Measurements from ENCODE around the gene SLC16A5.
"Not testable (repeated sequence)": the region's sequence is repeated elsewhere in the genome, so short reads cannot be mapped to it uniquely, and the experiment has no call there.

The SLC16A5 gene

DNA sequence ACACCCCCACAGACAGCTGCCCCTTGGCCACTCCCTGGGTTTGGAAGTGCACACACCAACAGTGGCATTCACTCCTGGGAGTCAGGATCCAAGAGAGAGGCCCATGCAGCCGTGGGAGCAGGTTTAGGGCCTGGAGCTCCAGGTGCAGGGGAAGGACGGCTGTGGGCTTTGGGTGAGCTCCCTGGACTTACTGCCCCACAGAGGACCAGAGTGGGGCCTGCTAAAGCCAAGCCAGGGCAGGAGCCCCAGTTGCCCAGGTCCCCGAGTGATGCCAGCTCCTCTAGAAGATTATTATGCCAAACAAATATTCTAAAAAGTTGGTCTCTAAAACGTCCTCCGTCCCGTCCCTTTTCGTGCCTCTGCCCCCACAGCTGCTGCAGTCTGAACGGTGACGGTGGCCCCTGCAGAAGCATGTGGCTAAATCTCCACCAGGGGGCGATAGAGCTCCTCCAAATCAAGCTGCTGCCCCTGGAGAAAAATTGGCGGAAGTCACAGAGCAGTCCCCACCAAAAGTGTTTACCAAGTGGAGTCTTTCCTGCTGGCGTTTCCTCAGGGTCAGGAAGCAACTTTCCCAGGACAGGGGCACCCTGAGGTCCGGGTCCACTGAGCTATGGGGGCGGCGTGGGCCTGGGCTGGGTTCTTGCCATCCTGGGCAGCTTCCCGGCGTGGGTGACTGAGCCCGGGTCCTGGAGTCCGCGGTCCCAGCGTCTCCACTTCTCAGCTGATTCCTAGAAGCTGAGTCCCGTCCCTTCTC is 26.2 kb downstream of the SLC16A5 start:
- DNase-seq: peak; percentile 90

DNA sequence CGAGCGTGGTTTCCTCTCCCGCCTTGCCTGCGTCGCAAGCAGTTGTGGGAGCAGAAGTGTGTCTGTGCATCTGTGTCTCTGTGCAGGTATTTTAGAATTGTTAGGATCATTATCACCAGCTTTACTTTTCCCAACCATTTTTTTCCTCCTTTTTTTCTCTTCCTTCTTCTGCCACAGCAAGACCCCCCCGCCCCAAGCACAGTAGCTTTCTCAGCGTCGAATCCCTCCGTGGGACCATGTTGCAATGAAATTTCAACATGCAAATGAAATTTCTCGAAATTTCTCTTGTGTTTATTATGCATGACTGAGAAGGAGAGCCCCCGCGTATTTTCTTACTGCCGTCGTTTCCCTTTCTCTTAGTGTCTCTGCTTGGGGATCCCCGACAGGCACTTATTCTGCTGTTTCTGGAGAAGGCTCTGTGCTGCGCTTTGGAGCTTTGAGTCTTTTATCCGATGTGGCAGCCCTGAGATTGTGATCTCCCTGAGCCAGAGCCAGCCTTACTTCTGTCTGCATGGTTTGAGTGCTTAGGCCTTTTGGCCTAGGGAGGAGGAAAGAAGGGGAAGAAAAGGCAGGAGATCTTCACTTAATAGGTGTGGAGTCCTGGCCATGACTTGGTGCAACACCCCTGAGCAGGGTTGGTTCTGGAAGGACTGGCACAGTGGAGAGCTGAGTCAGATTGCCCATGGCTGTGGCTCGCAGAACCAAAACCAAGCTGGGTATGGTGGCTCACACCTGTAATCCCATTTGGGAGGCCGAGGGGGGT is 27.0 kb downstream of the SLC16A5 start:
- no peak for DNase-seq

DNA sequence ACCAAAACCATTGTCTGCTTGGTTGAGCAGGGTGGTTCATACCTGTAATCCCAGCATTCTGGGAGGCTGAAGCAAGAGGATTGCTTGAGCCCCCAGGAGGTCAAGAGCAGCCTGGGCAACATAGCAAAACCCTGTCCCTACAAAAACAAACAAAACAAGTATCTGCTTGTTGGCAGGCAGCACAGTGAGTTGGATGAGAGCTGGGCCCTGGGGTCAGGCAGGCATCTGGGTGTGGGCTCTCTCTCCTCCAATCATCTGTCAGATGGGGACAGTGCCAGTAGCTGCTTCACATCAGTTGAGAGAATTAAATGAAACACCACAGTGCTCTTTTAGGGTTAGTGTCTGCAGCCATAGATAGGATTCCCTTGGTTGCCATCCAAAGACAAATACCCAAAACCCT is 27.8 kb downstream of the SLC16A5 start:
- no peak for DNase-seq

DNA sequence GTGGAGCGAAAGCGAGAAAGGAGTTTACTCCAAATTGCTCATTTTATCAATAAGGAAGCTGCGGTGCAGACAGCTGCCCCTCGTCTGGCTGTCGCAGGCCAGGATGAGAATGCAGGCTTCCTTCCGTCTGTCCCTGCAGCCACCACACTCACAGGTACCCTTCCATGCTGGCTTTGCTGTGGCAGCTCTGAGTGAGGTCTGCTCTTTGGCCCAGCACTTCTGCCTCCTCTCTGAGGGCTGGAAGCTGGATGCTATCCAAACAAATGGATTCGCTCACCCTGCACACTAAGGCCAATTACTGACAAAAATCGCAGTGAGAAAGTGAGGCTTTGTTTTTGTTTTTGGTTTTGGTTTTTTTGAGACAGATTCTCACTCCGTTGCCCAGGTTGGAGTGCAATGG is 29.0 kb downstream of the SLC16A5 start:
- DNase-seq: no peak

DNA sequence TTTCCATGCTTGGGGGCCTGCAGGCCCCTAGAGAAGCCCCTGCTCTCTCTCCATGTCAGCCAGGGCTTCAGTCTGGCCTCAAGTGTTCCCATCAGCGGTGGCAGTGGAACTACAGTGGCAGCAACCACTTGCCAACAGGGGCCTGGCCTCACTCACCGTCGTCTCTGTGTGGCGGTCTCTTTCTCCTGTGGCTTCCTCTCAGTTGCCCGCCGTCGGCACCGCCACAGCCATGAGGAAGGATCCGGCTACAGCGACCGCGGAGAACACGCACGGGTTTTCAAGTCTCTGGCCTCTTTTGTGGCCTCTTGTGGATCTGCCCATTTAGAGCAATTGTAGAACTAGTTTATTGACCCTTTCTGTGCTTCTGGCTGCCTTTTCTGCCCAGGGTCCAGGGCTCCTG is 30.6 kb downstream of the SLC16A5 start:
- no peak for DNase-seq

DNA sequence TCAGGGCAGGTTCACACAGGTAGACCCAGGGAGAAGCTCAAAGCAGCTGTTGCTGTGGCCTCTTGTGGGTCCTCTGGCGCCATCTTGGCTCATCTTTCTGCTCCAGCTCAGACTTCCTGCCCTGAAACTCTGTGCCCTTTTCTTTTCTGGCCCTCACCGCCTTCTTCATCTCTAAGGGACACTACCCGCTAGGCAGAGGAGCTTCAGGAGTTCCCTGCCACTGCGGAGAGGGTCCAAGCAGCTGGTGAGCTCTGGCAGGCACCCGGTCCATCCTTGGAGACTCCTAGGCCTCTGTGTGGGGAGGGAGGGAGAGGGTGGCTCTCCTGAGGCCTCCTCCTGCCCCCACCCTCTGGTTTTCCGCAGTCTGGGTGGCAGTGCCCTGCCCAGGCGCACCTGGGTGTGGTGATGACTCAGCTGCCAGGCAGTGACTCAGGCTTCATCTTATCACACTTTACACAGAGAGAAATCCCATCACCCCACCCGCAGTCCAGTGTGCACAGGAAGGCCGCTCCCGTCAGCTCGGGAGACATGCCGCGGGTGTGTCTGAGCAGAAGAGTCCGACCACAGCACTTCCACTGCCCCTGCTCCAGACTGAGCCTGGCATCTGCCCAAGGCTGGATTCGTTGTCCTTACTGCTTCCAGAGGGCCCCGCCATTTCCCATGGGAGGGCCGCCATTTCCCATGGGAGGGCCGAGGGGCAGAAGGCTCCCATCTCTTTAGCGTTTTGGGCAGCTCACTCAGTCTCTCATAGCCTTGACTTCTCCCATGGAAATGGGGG is 36.5 kb downstream of the SLC16A5 start:
- peak; percentile 55 for DNase-seq

DNA sequence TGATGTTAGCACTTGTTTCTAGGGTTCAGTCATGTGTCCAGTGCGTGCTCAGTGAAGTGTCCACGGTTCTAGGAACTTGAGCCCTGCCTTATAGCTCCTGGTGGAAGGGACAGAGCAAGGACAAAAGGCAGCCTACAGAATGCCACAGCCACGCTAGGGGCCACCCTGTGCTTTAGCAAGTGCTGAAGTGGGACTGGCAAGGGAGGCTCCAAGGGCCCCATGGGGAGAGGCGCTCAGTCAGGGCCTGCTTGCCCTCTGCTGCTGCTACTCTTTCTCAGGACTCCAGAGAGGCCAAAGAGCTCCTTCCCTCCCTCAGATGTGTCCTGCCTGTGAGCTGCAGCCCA is 37.0 kb downstream of the SLC16A5 start:
- DNase-seq: no peak

DNA sequence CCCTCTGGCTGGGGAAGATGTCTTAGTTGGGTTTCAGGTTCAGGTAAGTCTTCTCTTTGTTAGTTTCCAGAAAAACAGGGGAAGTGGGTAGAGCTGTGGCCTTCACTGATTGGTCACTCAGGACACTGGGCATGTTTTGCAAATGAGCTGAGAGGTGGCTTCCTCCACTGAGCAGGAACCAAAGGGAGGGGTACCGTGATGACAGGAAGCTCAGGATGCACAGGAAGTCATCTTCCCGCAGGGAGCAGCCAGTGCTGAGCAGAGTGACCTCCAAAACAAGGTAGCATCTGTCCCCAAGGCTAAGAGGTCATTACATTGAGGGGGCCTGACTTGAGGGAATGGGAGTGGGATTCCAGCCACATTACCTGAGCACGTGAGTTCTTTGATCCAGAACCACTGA is 38.2 kb downstream of the SLC16A5 start:
- no peak for DNase-seq

DNA sequence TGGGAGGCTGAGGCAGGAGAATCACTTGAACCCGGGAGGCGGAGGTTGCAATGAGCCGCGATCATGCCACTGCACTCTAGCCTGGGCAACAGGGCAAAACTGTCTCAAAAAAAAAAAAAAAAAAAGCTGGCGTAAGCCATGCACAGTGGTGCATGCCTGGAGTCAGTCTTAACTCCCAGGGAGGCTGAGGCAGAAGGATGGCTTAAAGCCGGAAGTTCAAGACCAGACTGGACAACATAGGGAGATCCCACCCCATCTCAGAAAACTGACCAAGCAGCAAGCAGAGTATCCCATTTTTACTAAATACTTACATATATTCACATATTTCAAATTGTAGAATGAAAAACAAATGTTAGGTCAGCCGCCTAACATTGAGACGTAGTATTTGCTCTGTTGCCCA is 39.2 kb downstream of the SLC16A5 start:
- no peak for DNase-seq

DNA sequence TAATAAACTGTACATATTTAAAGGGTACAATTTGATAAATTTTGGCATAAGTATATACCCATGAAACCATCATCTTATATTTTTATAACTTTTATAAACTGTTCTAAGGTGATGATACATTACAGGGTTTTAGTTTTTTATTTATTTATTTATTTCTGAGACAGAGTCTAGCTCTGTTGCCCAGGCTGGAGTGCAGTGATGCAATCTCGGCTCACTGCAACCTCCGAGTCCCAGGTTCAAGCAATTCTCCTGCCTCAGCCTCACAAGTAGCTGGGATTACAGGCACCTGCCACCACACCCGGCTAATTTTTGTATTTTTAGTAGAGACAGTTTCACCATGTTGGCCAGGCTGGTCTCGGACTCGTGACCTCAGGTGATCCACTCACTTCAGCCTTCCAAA is 40.2 kb downstream of the SLC16A5 start:
- not testable (repeated sequence) for DNase-seq

DNA sequence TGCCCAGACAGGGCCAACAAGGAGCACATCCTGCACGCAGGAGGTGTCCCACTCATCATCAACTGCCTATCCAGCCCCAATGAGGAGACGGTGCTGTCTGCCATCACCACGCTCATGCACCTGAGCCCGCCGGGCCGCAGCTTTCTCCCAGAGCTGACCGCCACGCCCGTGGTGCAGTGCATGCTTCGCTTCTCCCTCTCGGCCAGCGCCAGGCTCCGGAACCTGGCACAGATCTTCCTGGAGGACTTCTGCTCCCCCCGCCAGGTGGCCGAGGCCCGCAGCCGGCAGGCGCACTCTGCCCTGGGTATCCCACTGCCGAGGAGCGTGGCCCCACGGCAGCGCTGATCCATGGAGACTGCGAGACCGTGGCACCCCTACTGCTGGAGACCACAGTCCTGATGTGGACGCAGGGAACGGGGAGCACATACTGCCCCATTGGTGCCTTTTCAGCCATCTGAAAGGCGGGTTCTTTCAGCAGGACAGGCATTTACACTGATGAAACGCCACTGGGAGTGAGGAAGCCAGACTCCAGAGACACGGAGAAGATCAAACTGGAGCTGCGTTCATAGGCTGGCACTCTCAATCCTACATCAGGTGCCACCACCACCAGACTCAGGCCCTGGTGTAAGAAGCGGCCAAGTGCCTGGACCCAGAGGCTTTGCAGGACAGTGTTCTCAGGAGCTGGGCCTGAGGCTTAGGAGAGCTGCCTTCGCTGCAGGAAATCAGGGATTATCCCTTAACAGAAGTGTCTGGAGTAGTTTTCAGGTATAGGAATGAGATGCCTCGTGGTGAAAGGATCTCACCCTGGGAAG is 41.1 kb downstream of the SLC16A5 start:
- no peak for DNase-seq

DNA sequence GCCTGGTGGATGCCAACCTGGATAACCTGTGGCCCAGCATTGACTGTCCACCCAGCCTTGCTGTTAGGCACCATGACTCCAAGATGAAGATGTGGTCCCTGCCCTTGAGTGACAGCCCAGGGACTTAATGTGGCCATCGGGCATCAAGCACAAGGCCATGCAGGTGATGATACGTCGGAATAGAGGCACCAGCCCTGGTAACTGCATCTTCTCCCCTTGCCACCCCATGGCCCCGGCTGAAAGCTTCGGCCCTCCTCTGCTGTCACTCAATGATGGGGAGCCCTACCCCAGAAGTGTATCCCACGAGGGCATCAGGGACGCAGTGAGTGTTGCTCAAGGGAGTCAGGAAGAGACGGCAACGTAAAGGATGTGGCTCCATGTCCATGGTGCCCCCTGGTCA is 41.8 kb downstream of the SLC16A5 start:
- DNase-seq: no peak

DNA sequence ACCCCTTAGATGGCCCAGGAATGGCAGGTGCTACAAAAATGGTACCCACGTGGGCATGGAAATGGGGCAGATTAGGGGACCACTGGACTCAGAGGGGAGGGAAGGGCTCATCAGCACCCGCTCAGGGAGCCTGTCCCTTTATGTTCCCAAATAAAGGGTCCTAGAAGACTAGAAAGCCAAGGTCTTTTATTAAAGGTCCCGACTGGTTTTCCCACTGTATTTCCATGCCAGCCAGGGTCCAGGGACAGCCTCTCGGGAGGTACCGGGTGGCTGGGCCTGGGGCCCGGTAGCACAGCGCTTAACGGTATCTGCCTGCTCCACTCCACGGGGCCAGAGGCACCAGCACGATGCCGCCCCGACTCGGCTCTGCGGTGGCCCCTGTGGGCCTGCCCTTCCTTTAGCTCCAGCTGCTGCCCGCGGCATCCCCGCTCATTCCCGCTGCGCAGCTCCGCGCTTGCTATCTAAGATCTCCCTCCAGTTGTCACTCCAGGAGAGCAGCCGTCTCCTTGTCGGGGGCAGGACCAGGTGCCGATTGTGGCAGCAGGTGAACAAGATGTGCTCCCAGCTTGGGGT is 42.4 kb downstream of the SLC16A5 start:
- DNase-seq: no peak

DNA sequence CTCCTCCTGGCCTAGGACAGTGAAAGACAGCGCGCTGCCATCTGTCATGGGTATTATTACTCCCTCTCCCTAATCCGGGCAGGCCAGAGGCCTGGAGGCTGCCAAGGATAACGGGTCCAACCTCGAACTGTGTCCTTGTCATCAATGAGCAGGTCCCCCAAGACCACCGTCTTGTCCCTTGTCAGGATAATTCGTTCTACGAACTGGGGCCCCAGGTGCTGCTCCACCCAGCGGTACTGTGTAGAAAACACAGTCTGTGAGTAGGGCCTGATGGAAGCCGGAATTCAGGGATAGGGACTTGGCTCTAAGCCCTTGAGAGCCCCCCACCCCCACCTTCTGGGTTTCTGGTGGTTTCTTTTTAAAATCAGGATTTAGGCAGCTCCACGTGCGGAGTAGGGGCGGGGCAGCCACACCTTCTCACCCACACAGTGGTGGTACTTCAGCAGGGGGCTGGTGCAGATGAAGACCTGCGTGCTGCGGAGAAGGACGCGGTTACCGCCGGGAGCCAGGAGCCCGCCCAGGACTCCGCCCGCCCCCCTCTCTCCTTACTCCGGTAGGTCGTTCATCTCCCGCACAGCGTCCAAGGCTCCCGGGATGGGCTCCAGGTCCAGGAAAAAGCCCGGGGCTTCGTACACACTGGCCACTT is 43.0 kb downstream of the SLC16A5 start:
- peak; percentile 22 for DNase-seq

DNA sequence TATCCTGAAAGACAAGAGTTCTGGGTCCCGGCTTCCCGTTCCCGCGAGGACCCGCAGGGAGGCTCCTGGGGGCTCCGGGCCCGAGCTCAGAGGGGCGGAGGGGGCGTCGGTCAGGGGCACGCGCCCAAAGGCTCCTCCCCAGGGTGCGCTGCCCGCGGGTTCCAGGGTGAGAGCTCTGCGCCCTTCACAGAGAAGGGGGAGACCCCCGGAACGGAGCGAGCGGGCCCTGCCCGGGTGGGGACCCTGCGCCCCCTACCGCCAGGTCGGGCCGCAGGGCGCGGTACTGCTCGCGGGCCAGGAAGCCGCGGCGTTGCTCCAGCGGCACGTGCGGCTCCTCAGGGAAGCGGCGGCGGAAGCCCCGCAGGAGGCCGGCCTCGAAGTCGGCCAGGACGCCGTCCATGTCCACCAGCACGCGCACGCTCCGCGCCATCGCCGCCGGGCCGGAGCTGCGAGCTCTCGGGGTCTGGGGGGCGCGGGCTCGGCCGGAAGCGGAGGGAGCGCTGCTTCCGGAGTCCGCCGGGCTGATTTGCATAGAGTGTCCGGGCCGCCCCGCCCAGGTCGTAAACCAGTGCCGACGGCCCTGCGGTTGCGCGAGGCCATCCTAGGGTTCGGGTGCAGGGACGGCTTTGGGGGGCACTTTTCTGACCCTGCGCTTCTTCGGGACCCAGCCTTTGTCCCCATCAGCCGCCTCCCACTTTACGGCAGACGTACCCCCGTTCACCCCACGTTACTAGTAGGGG is 43.7 kb downstream of the SLC16A5 start, which contains the start of gene NT5C:
Gene NT5C, minus strand, starts transcription at position 465 of the 740 bp plus-strand sequence. Its CDS starts 35 bp downstream, at position 430.
- DNase-seq: peak; percentile 45

DNA sequence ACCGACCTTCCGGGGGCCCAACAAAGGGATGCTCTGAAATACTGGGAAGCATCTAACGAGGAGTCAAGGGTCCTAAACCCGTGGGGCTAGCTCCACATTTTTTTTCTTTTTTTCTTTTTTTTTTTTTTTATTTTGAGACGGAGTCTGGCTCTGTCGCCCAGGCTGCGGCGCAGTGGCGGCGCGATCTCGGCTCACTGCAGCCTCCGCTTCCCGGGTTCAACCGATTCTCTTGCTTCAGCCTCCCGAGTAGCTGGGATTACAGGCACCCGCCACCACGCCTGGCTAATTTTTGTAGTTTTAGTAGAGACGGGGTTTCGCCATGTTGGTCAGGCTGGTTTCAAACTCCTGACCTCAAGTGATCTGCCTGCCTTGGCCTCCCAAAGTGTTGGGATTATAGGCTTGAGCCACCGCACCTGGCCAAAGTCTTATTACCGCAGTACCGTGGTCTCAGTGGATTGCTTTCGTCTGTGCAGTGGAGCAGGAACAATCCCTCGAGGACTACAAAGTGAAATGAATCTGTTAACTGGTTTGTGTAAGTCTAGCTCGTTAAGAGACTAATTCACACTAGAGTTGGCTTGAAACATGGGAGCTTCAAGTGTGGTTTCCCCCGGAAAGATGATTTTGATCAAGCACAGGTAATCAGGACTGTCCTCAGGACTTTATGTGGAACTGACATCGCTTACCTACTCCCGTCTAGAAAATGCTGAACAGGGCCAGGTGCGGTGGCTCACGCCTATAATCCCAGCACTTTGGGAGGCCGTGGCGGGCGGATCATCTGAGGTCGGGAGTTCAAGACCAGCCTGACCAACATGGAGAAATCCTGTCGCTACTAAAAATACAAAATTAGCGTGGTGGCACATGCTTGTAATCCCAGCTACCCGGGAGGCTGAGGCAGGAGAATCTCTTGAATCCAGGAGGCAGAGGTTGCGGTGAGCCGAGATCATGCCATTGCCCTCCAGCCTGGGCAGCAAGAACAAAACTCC is 44.6 kb downstream of the SLC16A5 start:
- not testable (repeated sequence) for DNase-seq

DNA sequence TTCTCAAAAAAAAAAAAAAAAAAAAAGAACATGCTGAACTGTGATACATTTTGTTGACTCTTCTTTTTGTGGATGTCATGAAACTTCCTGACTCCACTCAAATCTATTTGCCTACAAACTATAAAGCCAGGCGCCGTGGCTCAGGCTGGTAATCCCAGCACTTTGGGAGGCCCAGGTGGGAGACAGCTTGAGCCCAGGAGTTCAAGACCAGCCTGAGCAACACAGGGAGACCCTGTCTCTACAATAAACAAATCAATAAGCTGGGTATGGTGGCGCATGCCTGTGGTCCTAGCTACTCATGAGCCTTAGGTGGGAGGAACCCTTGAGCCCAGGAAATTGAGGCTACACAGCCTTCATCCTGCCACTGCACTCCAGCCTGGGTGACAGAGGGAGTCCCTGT is 45.2 kb downstream of the SLC16A5 start:
- no peak for DNase-seq

DNA sequence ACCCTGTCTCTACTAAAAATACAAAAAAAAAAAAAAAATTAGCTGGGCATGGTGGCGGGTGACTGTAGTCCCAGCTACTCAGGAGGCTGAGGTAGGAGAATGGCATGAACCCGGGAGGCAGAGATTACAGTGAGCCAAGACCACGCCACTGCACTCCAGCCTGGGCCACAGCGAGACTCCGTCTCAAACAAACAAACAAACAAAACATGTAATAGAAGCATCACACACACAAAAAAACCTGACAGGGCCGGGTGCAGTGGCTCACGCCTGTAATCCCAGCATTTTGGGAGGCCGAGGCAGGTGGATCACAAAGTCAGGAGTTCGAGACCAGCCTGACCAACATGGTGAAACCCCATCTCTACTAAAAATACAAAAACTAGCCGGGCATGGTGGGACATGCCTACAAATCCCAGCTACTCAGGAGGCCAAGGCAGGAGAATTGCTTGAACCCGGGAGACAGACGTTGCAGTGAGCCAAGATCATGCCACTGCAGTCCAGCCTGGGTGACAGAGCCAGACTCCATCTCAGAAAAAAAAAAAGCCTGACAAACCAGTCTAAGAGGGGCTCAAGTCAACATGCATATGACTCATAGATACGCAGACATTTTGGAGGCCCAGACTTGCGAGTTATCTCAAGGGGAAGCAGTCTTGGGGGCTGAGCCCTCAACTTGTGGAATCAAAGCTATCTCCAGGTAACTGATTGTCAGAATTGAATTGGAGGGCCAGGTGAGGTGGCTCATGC is 46.0 kb downstream of the SLC16A5 start:
- DNase-seq: not testable (repeated sequence)

DNA sequence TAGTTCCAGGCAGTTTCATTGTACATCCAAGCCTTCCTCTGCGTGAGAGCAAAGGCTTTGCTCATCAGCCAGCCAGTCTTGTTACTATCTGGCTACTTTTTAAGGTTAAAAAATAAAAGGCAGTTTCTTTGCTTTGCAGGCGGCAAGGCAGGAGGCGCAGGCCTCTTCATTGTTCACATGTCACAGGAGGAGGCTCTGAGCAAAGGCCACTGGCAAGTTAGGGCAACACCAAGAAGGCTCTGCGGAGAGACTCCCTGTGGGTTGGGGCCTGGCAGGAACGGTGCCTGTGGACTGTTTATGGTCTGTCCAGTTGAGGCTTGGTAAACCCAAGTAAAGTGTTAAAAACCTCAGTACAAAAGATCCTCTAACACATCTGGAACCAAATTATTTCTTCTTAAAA is 47.7 kb downstream of the SLC16A5 start:
- DNase-seq: no peak

Data from activated CD4-positive, alpha-beta T cell treated with anti-CD3 and anti-CD28 coated beads, Interleukin-2, amount 50 U/mL, for 1 hour (primary cell).